ENCODE results near the gene CDS2. TPM values are rescaled to one million over a fixed set of nuclear protein-coding genes. Genes with fewer than 3 reads are reported as not detected.

The CDS2 gene
- total RNA-seq, 1 experiment from 2014 or later = 26.3 TPM

GRCh38 chr20:5187122-5187521 is 60.3 kb downstream of the CDS2 start:
- Mint-ChIP-seq H3K27me3 (ENCODE audit: insufficient read depth, unreplicated experiment) (no peaks in the 10 kb centered on the region), H3K4me1 (ENCODE audit: insufficient read depth, unreplicated experiment) (no peaks in the 10 kb centered on the region), H3K4me3 (ENCODE audit: unreplicated experiment) (no peak overlapping the region), H3K27ac (ENCODE audit: low read depth, unreplicated experiment) (no peak overlapping the region), H3K36me3 (ENCODE audit: insufficient read depth, unreplicated experiment) (peaks cover 58% of the 10 kb centered on the region), H3K9me3 (ENCODE audit: unreplicated experiment) (no peaks in the 10 kb centered on the region)
- BruUV-seq (replicated peaks) = no TSS peak
- DNase-seq (ENCODE audit: unreplicated experiment) = no peak
- CTCF ChIA-PET = interaction anchor here (1.1 to 5.2 kb wide), 5 partner anchors 8 to 66 kb away, joined by 3 to 43 read pairs (median 8); partner anchors contain the start of gene CDS2
- intact Hi-C loops (cut with micrococcal nuclease) = no loop called here
- POLR2A ChIA-PET = interaction anchor here (1.0 to 1.7 kb wide), 2 partner anchors 21 to 60 kb away, joined by 3 to 4 read pairs; partner anchors contain the start of gene CDS2
- no peak for TF ChIP-seq CTCF (IDR thresholded peaks at IDR 0.05; ENCODE audit: unreplicated experiment)

- ChIA-PET POLR2A (interaction anchor here (0.6 to 0.9 kb wide), 3 partner anchors 9 to 69 kb away, joined by 3 read pairs; partner anchors contain the start of gene CDS2), CTCF (interaction anchor here (0.6 to 5.2 kb wide), 3 partner anchors 17 to 62 kb away, joined by 3 to 43 read pairs (median 3); partner anchors contain the start of gene CDS2)
- Mint-ChIP-seq H3K9me3 (ENCODE audit: unreplicated experiment) (no peaks in the 10 kb centered on the region), H3K4me3 (ENCODE audit: unreplicated experiment) (no peak overlapping the region), H3K27me3 (ENCODE audit: insufficient read depth, unreplicated experiment) (no peaks in the 10 kb centered on the region), H3K27ac (ENCODE audit: low read depth, unreplicated experiment) (no peak overlapping the region), H3K4me1 (ENCODE audit: insufficient read depth, unreplicated experiment) (no peaks in the 10 kb centered on the region), H3K36me3 (ENCODE audit: insufficient read depth, unreplicated experiment) (peaks cover 53% of the 10 kb centered on the region)
- DNase-seq (ENCODE audit: unreplicated experiment) = no peak
- no TSS peak for BruUV-seq (replicated peaks)
- intact Hi-C loops (cut with micrococcal nuclease) = no loop called here
- no peak for TF ChIP-seq CTCF (IDR thresholded peaks at IDR 0.05; ENCODE audit: unreplicated experiment)
These were observed 61.9 kb downstream of the CDS2 start for GRCh38 chr20:5188736-5189135.

GRCh38 chr20:5189917-5190316 is 63.1 kb downstream of the CDS2 start:
- BruUV-seq (replicated peaks) = no TSS peak
- Mint-ChIP-seq H3K4me3 (ENCODE audit: unreplicated experiment) (no peak overlapping the region), H3K9me3 (ENCODE audit: unreplicated experiment) (no peaks in the 10 kb centered on the region), H3K27me3 (ENCODE audit: insufficient read depth, unreplicated experiment) (no peaks in the 10 kb centered on the region), H3K4me1 (ENCODE audit: insufficient read depth, unreplicated experiment) (no peaks in the 10 kb centered on the region), H3K27ac (ENCODE audit: low read depth, unreplicated experiment) (no peak overlapping the region), H3K36me3 (ENCODE audit: insufficient read depth, unreplicated experiment) (peaks cover 49% of the 10 kb centered on the region)
- ChIA-PET CTCF (interaction anchor here (0.6 to 5.1 kb wide), 13 partner anchors 8 to 407 kb away, joined by 3 to 162 read pairs (median 4); partner anchors contain the start of genes CDS2 and PCNA), POLR2A (interaction anchor here (1.3 to 1.6 kb wide), 2 partner anchors 63 to 70 kb away, joined by 4 to 8 read pairs; partner anchors contain the start of genes CDS2 and PCNA)
- no peak for TF ChIP-seq CTCF (IDR thresholded peaks at IDR 0.05; ENCODE audit: unreplicated experiment)
- intact Hi-C loops (cut with micrococcal nuclease) = no loop called here
- DNase-seq (ENCODE audit: unreplicated experiment) = no peak

GRCh38 chr20:5190444-5190843 is 63.6 kb downstream of the CDS2 start:
- BruUV-seq (replicated peaks) = no TSS peak
- Mint-ChIP-seq H3K9me3 (ENCODE audit: unreplicated experiment) (no peaks in the 10 kb centered on the region), H3K4me3 (ENCODE audit: unreplicated experiment) (no peak overlapping the region), H3K36me3 (ENCODE audit: insufficient read depth, unreplicated experiment) (peaks cover 47% of the 10 kb centered on the region), H3K27ac (ENCODE audit: low read depth, unreplicated experiment) (no peak overlapping the region), H3K27me3 (ENCODE audit: insufficient read depth, unreplicated experiment) (no peaks in the 10 kb centered on the region), H3K4me1 (ENCODE audit: insufficient read depth, unreplicated experiment) (no peaks in the 10 kb centered on the region)
- ChIA-PET POLR2A (interaction anchor here (1.3 to 1.6 kb wide), 2 partner anchors 64 to 71 kb away, joined by 4 to 8 read pairs; partner anchors contain the start of genes CDS2 and PCNA), CTCF (interaction anchor here (0.6 to 5.1 kb wide), 12 partner anchors 9 to 408 kb away, joined by 3 to 162 read pairs (median 7); partner anchors contain the start of genes CDS2 and PCNA)
- no peak for TF ChIP-seq CTCF (IDR thresholded peaks at IDR 0.05; ENCODE audit: unreplicated experiment)
- intact Hi-C loops (cut with micrococcal nuclease) = no loop called here
- no peak for DNase-seq (ENCODE audit: unreplicated experiment)

All from MCF 10A (cell line).